GM23248 (cell line): ENCODE results near the gene SDC3.

Source experiments
- EZH2 ChIP-seq: fragments of 200-600 bp; sonication (generic); IDR thresholded peaks from 2 replicates; pipeline ENCODE4 v1.6.1; 2018; ENCODE audit warnings: antibody characterized with exemption, mild to moderate bottlenecking; ENCODE audit not compliant: insufficient read depth, poor library complexity, severe bottlenecking
- EZH2phosphoT487 ChIP-seq: fragments of 200-600 bp; sonication (generic); IDR thresholded peaks from 2 replicates; pipeline ENCODE4 v1.6.1; 2018; ENCODE audit warnings: antibody characterized with exemption, moderate library complexity, mild to moderate bottlenecking, low read depth; ENCODE audit not compliant: insufficient read depth

- TF ChIP-seq EZH2, result no peak
- TF ChIP-seq EZH2phosphoT487, result no peak
Measured at GRCh38 chr1:30948278-30948677, 39.7 kb upstream of the SDC3 start.
